H1 (cell line): ENCODE measurements around the gene TSSC4. TPM values are rescaled to one million over a fixed set of nuclear protein-coding genes. Genes with fewer than 3 reads are reported as not detected.

Experiments
- EGR1 ChIP-seq: IDR thresholded peaks from 2 replicates; pipeline ENCODE4 v1.6.1; 2011; ENCODE audit warnings: low read depth, low read length, borderline replicate concordance
- JUN ChIP-seq: IDR thresholded peaks from 2 replicates; pipeline ENCODE4 v1.6.1; 2011; ENCODE audit warnings: low read depth, mild to moderate bottlenecking, improper control_type of control experiment, low read length
- KDM5A ChIP-seq: fragments of 200-600 bp; IDR thresholded peaks from 2 replicates; pipeline ENCODE4 v1.7.1; 2012; ENCODE audit warnings: mild to moderate bottlenecking, low read length, inconsistent platforms, mixed read lengths
- MAFK ChIP-seq: IDR thresholded peaks from 2 replicates; pipeline ENCODE4 v1.6.1; 2012; ENCODE audit warnings: low read depth, mild to moderate bottlenecking, improper control_type of control experiment, low read length
- PHF8 ChIP-seq: fragments of 200-600 bp; sonication (generic); conservative IDR thresholded peaks from 2 replicates; pipeline ENCODE4 v1.7.1; 2012; ENCODE audit warnings: low read depth, mild to moderate bottlenecking, inconsistent platforms, low read length, moderate library complexity
- SAP30 ChIP-seq: fragments of 300-600 bp; sonication (generic); IDR thresholded peaks from 2 replicates; pipeline ENCODE4 v1.7.1; 2012; ENCODE audit warnings: low read length, moderate library complexity, mild to moderate bottlenecking, inconsistent platforms; ENCODE audit not compliant: insufficient read depth, insufficient replicate concordance
- SP1 ChIP-seq: IDR thresholded peaks from 2 replicates; pipeline ENCODE4 v1.6.1; 2011; ENCODE audit warnings: low read depth, low read length
- SUZ12 ChIP-seq: fragments of 200-600 bp; sonication (generic); IDR thresholded peaks from 2 replicates; pipeline ENCODE4 v1.6.1; 2012; ENCODE audit warnings: mild to moderate bottlenecking, inconsistent platforms, low read length, moderate library complexity, mixed read lengths
- polyA plus RNA-seq, 7 experiments: library from polyadenylated mRNA; depleted of rRNA in 3 of 7; stranded (reverse) in 5 of 7; unstranded in 2 of 7; fragments of >200 nt in 5 of 7; fragments of 200-250 nt in 2 of 7; gene quantifications; 1 replicate in 5 of 7; 2 replicates in 1 of 7; 4 replicates in 1 of 7; pipeline versions ENCODE4 v1.2.1 to v1.2.3, GENCODE V29; 2011 to 2013; ENCODE audit warnings: missing spikeins in 2 of 7, mixed read lengths in 2 of 7
- total RNA-seq: library from RNA; stranded (reverse); fragmentation: NEBNext Ultra II Directional; extraction: Animal tissue kit (Norgen Biotek cat#: 25700); gene quantifications from 2 replicates; pipeline ENCODE4 v1.2.1, GENCODE V29; 2021

The TSSC4 gene
- total and polyA plus RNA-seq, 2 of the 8 experiments (the other 6 are each of a cell fraction or from before 2014, with no cell fraction given) = 34.0 to 39.3 TPM

DNA sequence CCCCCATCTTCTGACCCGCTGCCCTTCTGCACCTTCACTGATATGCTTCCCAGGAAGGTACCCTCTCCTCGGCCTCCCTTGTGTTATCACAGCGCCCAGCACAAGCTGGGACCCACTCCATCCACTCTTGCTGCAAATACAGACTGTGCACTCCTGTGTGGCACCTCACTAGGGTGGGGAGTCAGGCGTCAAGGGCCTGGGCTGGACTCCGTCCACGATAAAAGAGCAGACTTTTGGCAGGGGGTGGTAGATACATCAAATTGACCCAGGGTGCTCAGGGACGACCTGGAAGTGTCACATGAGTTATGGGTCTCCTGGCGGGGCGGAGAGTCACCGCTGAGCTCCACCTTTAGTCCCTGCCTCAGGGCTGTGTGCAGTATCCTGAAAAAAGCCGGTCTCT is 42.9 kb downstream of the TSSC4 start (continued):
- TF ChIP-seq SP1 (no peak), PHF8 (no peak), JUN (no peak), KDM5A (no peak), MAFK (no peak), EGR1 (no peak), SUZ12 (no peak), SAP30 (no peak)
- TF ChIP-seq, all 59 proteins: peak for 0
